ENCODE measurements around the gene MPO.

MPO gene

GRCh38 chr17:58306131-58306951, 25.6 kb upstream of the MPO start:
- no peak for DNase-seq (ENCODE audit: low read depth in 3 of 3)

GRCh38 chr17:58305626-58306025, 24.9 kb upstream of the MPO start:
- no peak for DNase-seq (ENCODE audit: low read depth in 3 of 3)

GRCh38 chr17:58304750-58305486, 24.2 kb upstream of the MPO start:
- DNase-seq (ENCODE audit: low read depth in 3 of 3), result no peak

GRCh38 chr17:58303971-58304749, 23.4 kb upstream of the MPO start:
- peak in 2 of 3 experiments; percentile 32 to 37 for DNase-seq (ENCODE audit: low read depth in 3 of 3)

GRCh38 chr17:58302919-58303585, 22.3 kb upstream of the MPO start:
- DNase-seq (ENCODE audit: low read depth in 3 of 3), result no peak

- DNase-seq (ENCODE audit: low read depth in 3 of 3), result no peak
These were observed 21.6 kb upstream of the MPO start for GRCh38 chr17:58302171-58302918.

GRCh38 chr17:58301504-58302150, 20.9 kb upstream of the MPO start:
- DNase-seq (ENCODE audit: low read depth in 3 of 3), result no peak

GRCh38 chr17:58300336-58300735, 19.6 kb upstream of the MPO start:
- no peak for DNase-seq (ENCODE audit: low read depth in 3 of 3)

- no peak for DNase-seq (ENCODE audit: low read depth in 3 of 3)
These were observed 13.3 kb upstream of the MPO start for GRCh38 chr17:58294034-58294433.

GRCh38 chr17:58291246-58291645, 10.5 kb upstream of the MPO start:
- DNase-seq (ENCODE audit: low read depth in 3 of 3), result no peak

GRCh38 chr17:58289869-58290268, 9.1 kb upstream of the MPO start:
- DNase-seq (ENCODE audit: low read depth in 3 of 3), result no peak

- DNase-seq (ENCODE audit: low read depth in 3 of 3), result no peak
These were observed 4.7 kb upstream of the MPO start for GRCh38 chr17:58285422-58285810.

- no peak for DNase-seq (ENCODE audit: low read depth in 3 of 3)
These were observed 4.1 kb upstream of the MPO start for GRCh38 chr17:58284613-58285421.

GRCh38 chr17:58283674-58284612, 3.2 kb upstream of the MPO start:
- DNase-seq (ENCODE audit: low read depth in 3 of 3), result no peak

GRCh38 chr17:58282442-58282841, 1.7 kb upstream of the MPO start:
- no peak for DNase-seq (ENCODE audit: low read depth in 3 of 3)

GRCh38 chr17:58281511-58282011, 826 bp upstream of the MPO start:
- DNase-seq (ENCODE audit: low read depth in 3 of 3), result no peak

GRCh38 chr17:58279736-58280479, 827 bp downstream of the MPO start:
- DNase-seq (ENCODE audit: low read depth in 3 of 3), result no peak

Measured in stimulated activated CD4-positive, alpha-beta T cell treated with anti-CD3 and anti-CD28 coated beads, TNF-alpha, amount 100 ng/mL, for 4 hours (primary cell).